Spleen (tissue), 7 donors: ENCODE results near the gene PLCG2.

Source experiments
- CTCF ChIP-seq, 11 experiments: fragments of 200-600 bp in 7 of 11; fragments of 450-650 bp in 4 of 11; sonication (generic) in 4 of 11; IDR thresholded peaks in 8 of 11; conservative IDR thresholded peaks in 3 of 11; 1 replicate in 7 of 11; 2 replicates in 4 of 11; pipeline versions ENCODE4 v1.4.0 to v1.8.0; 2016 to 2021; ENCODE audit warnings: antibody characterized with exemption in 11 of 11, inconsistent platforms in 4 of 11, mild to moderate bottlenecking in 1 of 11
- POLR2AphosphoS5 ChIP-seq, 3 donors: sonication (generic); formaldehyde crosslinking; IDR thresholded peaks; one replicate each; pipeline ENCODE4 v1.5.1; 2017; ENCODE audit warnings: antibody characterized with exemption in 3 of 3
- donor health status: DM: no; HTN: no; CAD: no; lungs with moderate emphysema.
- donor health status: DM: no; HTN: no; CAD: no.
- donor health status: DM: no; HTN: no; CAD: no.

GRCh38 chr16:81758376-81758775 lies 20.7 kb upstream of the PLCG2 start:
- no peak for TF ChIP-seq POLR2AphosphoS5 (IDR thresholded peaks at IDR 0.05)
- no peak for TF ChIP-seq CTCF (IDR thresholded peaks at IDR 0.05 in 8 of 11, conservative IDR thresholded peaks at IDR 0.05 in 3 of 11)
